Measurements from ENCODE around the gene ZNF831. TPM values are rescaled to one million over a fixed set of nuclear protein-coding genes. Genes with fewer than 3 reads are reported as not detected.

Gene ZNF831
- total RNA-seq, 1 experiment from 2014 or later = 0.04 TPM

GRCh38 chr20:59276938-59277337 lies 113.3 kb downstream of the ZNF831 start:
- DNase-seq (ENCODE audit: low spot score) (no peak), ATAC-seq (no peak)
- ChIA-PET POLR2A (no interaction called here), CTCF (no interaction called here)
- no peak overlapping the region for H3K4me3 Mint-ChIP-seq
- TF ChIP-seq OVOL2 (CRISPR knock-in tag; IDR thresholded peaks at IDR 0.05; ENCODE audit: borderline replicate concordance) (no peak), AR (CRISPR knock-in tag; IDR thresholded peaks at IDR 0.05) (no peak)
- no peaks in the 10 kb centered on the region for H3K36me3 Mint-ChIP-seq
- H3K9me3 Mint-ChIP-seq = no peaks in the 10 kb centered on the region
- no peak overlapping the region for H3K27ac Mint-ChIP-seq
- peaks cover 45% of the 10 kb centered on the region for H3K27me3 Mint-ChIP-seq (ENCODE audit: low read depth)
- no peaks in the 10 kb centered on the region for H3K4me1 Mint-ChIP-seq

DNA sequence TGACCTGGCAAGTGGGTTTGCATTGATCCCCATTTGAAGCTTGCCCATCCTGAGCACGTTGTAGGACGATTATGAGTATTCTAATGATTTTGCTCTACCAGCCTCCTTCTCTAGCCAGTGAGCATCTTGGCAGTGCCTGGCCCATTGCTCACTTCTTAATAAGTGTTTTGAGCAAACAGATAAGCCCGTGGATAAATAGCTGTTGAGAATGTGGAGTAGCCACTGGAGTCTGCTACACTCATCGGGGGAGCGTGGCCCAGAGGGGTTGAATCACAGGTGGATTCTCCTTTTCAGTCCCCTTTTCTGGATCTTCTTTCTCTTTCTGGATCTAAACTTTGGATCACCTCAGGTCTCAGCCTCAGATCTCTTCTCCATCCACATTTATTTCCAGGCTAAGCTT lies 120.8 kb downstream of the ZNF831 start:
- ATAC-seq = no peak
- ChIA-PET POLR2A (no interaction called here), CTCF (no interaction called here)
- Mint-ChIP-seq H3K4me3 (no peak overlapping the region), H3K9me3 (peaks cover 8% of the 10 kb centered on the region; the same call in 1 of the 2 replicates), H3K36me3 (no peaks in the 10 kb centered on the region; the same call in 1 of the 2 replicates), H3K27me3 (ENCODE audit: low read depth) (peaks cover 33% of the 10 kb centered on the region), H3K4me1 (no peaks in the 10 kb centered on the region), H3K27ac (no peak overlapping the region)
- TF ChIP-seq ZMAT4 (CRISPR knock-in tag; IDR thresholded peaks at IDR 0.05) (no peak), CTCF (IDR thresholded peaks at IDR 0.05) (no peak), ZNF263 (CRISPR knock-in tag; IDR thresholded peaks at IDR 0.05; ENCODE audit: low read depth) (no peak), SMAD4 (CRISPR knock-in tag; IDR thresholded peaks at IDR 0.05) (no peak), IRF1 (CRISPR knock-in tag; IDR thresholded peaks at IDR 0.05) (no peak), MYBL2 (CRISPR knock-in tag; IDR thresholded peaks at IDR 0.05) (no peak), TCF7 (CRISPR knock-in tag; IDR thresholded peaks at IDR 0.05; ENCODE audit: low read depth) (no peak), ZNF232 (CRISPR knock-in tag; IDR thresholded peaks at IDR 0.05) (no peak), ZNF416 (CRISPR knock-in tag; IDR thresholded peaks at IDR 0.05) (no peak), PRRX2 (CRISPR knock-in tag; IDR thresholded peaks at IDR 0.05) (no peak)
- TF ChIP-seq, protein P1, sequence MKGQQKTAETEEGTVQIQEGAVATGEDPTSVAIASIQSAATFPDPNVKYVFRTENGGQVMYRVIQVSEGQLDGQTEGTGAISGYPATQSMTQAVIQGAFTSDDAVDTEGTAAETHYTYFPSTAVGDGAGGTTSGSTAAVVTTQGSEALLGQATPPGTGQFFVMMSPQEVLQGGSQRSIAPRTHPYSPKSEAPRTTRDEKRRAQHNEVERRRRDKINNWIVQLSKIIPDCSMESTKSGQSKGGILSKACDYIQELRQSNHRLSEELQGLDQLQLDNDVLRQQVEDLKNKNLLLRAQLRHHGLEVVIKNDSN (CRISPR knock-in tag; IDR thresholded peaks at IDR 0.05) = no peak
- no peak for DNase-seq (ENCODE audit: low spot score)

GRCh38 chr20:59289994-59290393 lies 126.4 kb downstream of the ZNF831 start:
- no peak overlapping the region for H3K4me3 Mint-ChIP-seq
- DNase-seq (ENCODE audit: low spot score) (no peak), ATAC-seq (no peak)
- no peak overlapping the region for H3K27ac Mint-ChIP-seq
- POLR2A ChIA-PET = no interaction called here
- CTCF ChIA-PET = no interaction called here
- peaks cover 8% of the 10 kb centered on the region; the same call in 1 of the 2 replicates for H3K9me3 Mint-ChIP-seq
- peaks cover 11% of the 10 kb centered on the region for H3K27me3 Mint-ChIP-seq (ENCODE audit: low read depth)
- TF ChIP-seq PRRX2 (CRISPR knock-in tag; IDR thresholded peaks at IDR 0.05) (no peak), GRHL2 (CRISPR knock-in tag; IDR thresholded peaks at IDR 0.05; ENCODE audit: insufficient replicate concordance, severe bottlenecking) (no peak), NFE2L1 (CRISPR knock-in tag; IDR thresholded peaks at IDR 0.05) (no peak), CREB1 (CRISPR knock-in tag; IDR thresholded peaks at IDR 0.05) (no peak), ZNF281 (CRISPR knock-in tag; IDR thresholded peaks at IDR 0.05) (no peak)
- H3K36me3 Mint-ChIP-seq = no peaks in the 10 kb centered on the region; the same call in 1 of the 2 replicates
- peaks cover 9% of the 10 kb centered on the region for H3K4me1 Mint-ChIP-seq

Measured in WTC11 (cell line).